HepG2 (cell line): ENCODE data around the gene ELFN1. TPM values are rescaled to one million over a fixed set of nuclear protein-coding genes. Genes with fewer than 3 reads are reported as not detected.

Source experiments
- ATAC-seq: fragments of 200-7000 bp; cut with Tn5 transposase; 3 replicates; pipeline ENCODE4 v1.9.1; 2020; ENCODE audit warnings: mild to moderate bottlenecking, moderate library complexity
- BruUV-seq: library from RNA; stranded (reverse); fragments of 400-500 nt; replicated peaks from 2 replicates; lab custom pipeline; 2021; lab: Mats Ljungman, UMichigan
- CTCF ChIA-PET: fragments of 300-600 bp; formaldehyde crosslinking; extraction: SDS; loops from one replicate; lab custom pipeline; 2021; ENCODE audit warnings: low total read pairs, inconsistent platforms, low intra/inter-chr PET ratio; lab: Yijun Ruan, JAX
- POLR2A ChIA-PET: fragments of 350-600 bp; sonication (Branson Sonifier 250); formaldehyde crosslinking; loops from one replicate; lab custom pipeline; 2020; ENCODE audit warnings: antibody characterized with exemption, inconsistent platforms; lab: Yijun Ruan, JAX
- DNase-seq: peaks from one replicate; pipeline ENCODE4 v3.0.0-alpha.2; 2015; ENCODE audit warnings: low spot score
- FAIRE-seq: peaks from 3 replicates; lab custom pipeline; 2011; peaks lifted over from hg19 to GRCh38; lab: Jason Lieb, UNC
- H2AFZ ChIP-seq: one replicate; pipeline ENCODE4 v1.6.1; 2011; ENCODE audit warnings: low read length, inconsistent platforms
- H3K27ac ChIP-seq: fragments of 300-600 bp; 3 replicates; pipeline ENCODE4 v1.8.0; 2011; ENCODE audit warnings: mixed run types, mild to moderate bottlenecking, mixed read lengths, low read length, inconsistent platforms; ENCODE audit not compliant: insufficient read depth; ENCODE audit errors: extremely low read length
- H3K27me3 ChIP-seq, 2 experiments: fragments of 200-600 bp in 1 of 2; 2 replicates in 1 of 2; 3 replicates in 1 of 2; pipeline versions ENCODE4 v1.6.0 to v1.8.0; 2011; ENCODE audit warnings: low read length in 2 of 2, mild to moderate bottlenecking in 2 of 2, moderate library complexity in 2 of 2, inconsistent platforms in 1 of 2; ENCODE audit not compliant: insufficient read depth in 2 of 2, control insufficient read depth in 1 of 2
- H3K36me3 ChIP-seq, 2 experiments: fragments of 200-600 bp in 1 of 2; replicated peaks in 1 of 2; 2 replicates in 1 of 2; 3 replicates in 1 of 2; pipeline versions ENCODE4 v1.5.1 to v1.8.0; 2011; ENCODE audit warnings: low read length in 2 of 2, inconsistent platforms in 1 of 2; ENCODE audit not compliant: insufficient read depth in 2 of 2, control insufficient read depth in 1 of 2
- H3K4me1 ChIP-seq: 2 replicates; pipeline ENCODE4 v1.5.1; 2012; ENCODE audit warnings: low read length, inconsistent platforms; ENCODE audit not compliant: insufficient read depth
- H3K4me2 ChIP-seq: 2 replicates; pipeline ENCODE4 v1.6.0; 2011; ENCODE audit warnings: low read depth, low read length, inconsistent platforms
- H3K4me3 ChIP-seq, 3 experiments: fragments of 200-600 bp in 1 of 3; sonication (generic), shearing (Covaris generic) in 1 of 3; replicated peaks in 1 of 3; 2 replicates each; pipeline ENCODE4 v1.5.1; 2011 to 2016; ENCODE audit warnings: low read length in 3 of 3, inconsistent platforms in 2 of 3, low read depth in 2 of 3, mild to moderate bottlenecking in 2 of 3, control low read depth in 1 of 3, mixed read lengths in 1 of 3; ENCODE audit not compliant: insufficient read depth in 1 of 3
- H3K79me2 ChIP-seq: one replicate; pipeline ENCODE4 v1.6.1; 2011; ENCODE audit warnings: low read length, inconsistent platforms; ENCODE audit not compliant: insufficient read depth
- H3K9ac ChIP-seq: 2 replicates; pipeline ENCODE4 v1.6.0; 2011; ENCODE audit warnings: mild to moderate bottlenecking, low read depth, low read length, inconsistent platforms; ENCODE audit not compliant: insufficient read depth
- H3K9me3 ChIP-seq: 2 replicates; pipeline ENCODE4 v1.5.1; 2012; ENCODE audit warnings: mild to moderate bottlenecking, low read length
- H4K20me1 ChIP-seq: 2 replicates; pipeline ENCODE4 v1.6.0; 2011; ENCODE audit warnings: inconsistent platforms, mild to moderate bottlenecking, low read length, moderate library complexity; ENCODE audit not compliant: insufficient read depth
- ADNP ChIP-seq: sonication (generic); formaldehyde crosslinking; IDR thresholded peaks from 2 replicates; pipeline ENCODE4 v1.4.0; 2020; ENCODE audit warnings: missing genetic modification reagents
- CBX2 ChIP-seq, 2 experiments: fragments of 200-600 bp in 1 of 2; sonication (generic); formaldehyde crosslinking in 1 of 2; IDR thresholded peaks; 2 replicates each; pipeline versions ENCODE4 v1.7.0 to v1.8.1; 2018 to 2022; ENCODE audit warnings: low read depth in 2 of 2, low read length in 1 of 2, mild to moderate bottlenecking in 1 of 2, missing genetic modification reagents in 1 of 2
- HOXA7 ChIP-seq: sonication (generic); formaldehyde crosslinking; IDR thresholded peaks from 2 replicates; pipeline ENCODE4 v1.8.1; 2022; ENCODE audit warnings: mild to moderate bottlenecking, missing genetic modification reagents, moderate library complexity
- HOXA9 ChIP-seq: sonication (generic); formaldehyde crosslinking; IDR thresholded peaks from 2 replicates; pipeline ENCODE4 v1.8.1; 2022; ENCODE audit warnings: missing genetic modification reagents, mild to moderate bottlenecking, moderate library complexity, borderline replicate concordance
- HOXD1 ChIP-seq: sonication (generic); formaldehyde crosslinking; IDR thresholded peaks from 2 replicates; pipeline ENCODE4 v1.5.0; 2020; ENCODE audit warnings: missing genetic modification reagents
- MEIS2 ChIP-seq: sonication (generic); formaldehyde crosslinking; IDR thresholded peaks from 2 replicates; pipeline ENCODE4 v1.9.0; 2021; ENCODE audit warnings: mild to moderate bottlenecking, missing genetic modification reagents
- MXD4 ChIP-seq: IDR thresholded peaks from 2 replicates; pipeline ENCODE4 v1.6.1; 2016; ENCODE audit warnings: mild to moderate bottlenecking, missing biosample characterization, missing genetic modification reagents
- NCOA2 ChIP-seq: sonication (generic); formaldehyde crosslinking; IDR thresholded peaks from 2 replicates; pipeline ENCODE4 v1.8.0; 2022; ENCODE audit warnings: inconsistent platforms
- NFYC ChIP-seq: IDR thresholded peaks from 2 replicates; pipeline ENCODE4 v1.6.1; 2016; ENCODE audit warnings: missing genetic modification reagents, missing compliant biosample characterization
- POLR2G ChIP-seq: fragments of 200-400 bp; formaldehyde crosslinking; IDR thresholded peaks from 2 replicates; pipeline ENCODE4 v1.6.1; 2018; ENCODE audit warnings: mild to moderate bottlenecking, low read depth, low read length, moderate library complexity
- RFX3 ChIP-seq: IDR thresholded peaks from 2 replicates; pipeline ENCODE4 v1.6.1; 2016; ENCODE audit warnings: missing biosample characterization, missing genetic modification reagents
- SIX4 ChIP-seq: sonication (generic); formaldehyde crosslinking; IDR thresholded peaks from 2 replicates; pipeline ENCODE4 v1.4.0; 2020; ENCODE audit warnings: missing genetic modification reagents
- TBL1XR1 ChIP-seq: fragments of 150-350 bp; IDR thresholded peaks from 2 replicates; pipeline ENCODE4 v1.6.1; 2014; ENCODE audit warnings: borderline replicate concordance, low read length; ENCODE audit not compliant: partially characterized antibody
- ZNF20 ChIP-seq: sonication (generic); formaldehyde crosslinking; IDR thresholded peaks from 2 replicates; pipeline ENCODE4 v1.4.0; 2020; ENCODE audit warnings: mild to moderate bottlenecking, moderate library complexity, missing genetic modification reagents
- ZNF234 ChIP-seq: sonication (generic); formaldehyde crosslinking; conservative IDR thresholded peaks from 2 replicates; pipeline ENCODE4 v1.5.1; 2020; ENCODE audit warnings: mild to moderate bottlenecking, missing genetic modification reagents
- ZNF282 ChIP-seq: fragments of 450-650 bp; IDR thresholded peaks from 2 replicates; pipeline ENCODE4 v1.6.1; 2018; ENCODE audit not compliant: partially characterized antibody
- ZNF446 ChIP-seq: sonication (generic); formaldehyde crosslinking; IDR thresholded peaks from 2 replicates; pipeline ENCODE4 v1.5.0; 2020; ENCODE audit warnings: mild to moderate bottlenecking, missing genetic modification reagents
- ZNF614 ChIP-seq: IDR thresholded peaks from 2 replicates; pipeline ENCODE4 v1.6.1; 2018; ENCODE audit warnings: missing biosample characterization, missing genetic modification reagents, inconsistent platforms, borderline replicate concordance
- WGBS: methylation state at CpG from one replicate; pipeline ENCODE4 v1.1.6; 2017; ENCODE audit warnings: low lambda C conversion rate; 5-methylcytosine and 5-hydroxymethylcytosine counted together
- in situ Hi-C: cut with HindIII; loops from 2 replicates; pipeline ENCODE4 v1.10.0; 2017; ENCODE audit warnings: low pct_unique_long_range_greater_than_20kb; ENCODE audit not compliant: extremely low pct_ligation_motif_present
- intact Hi-C: fragments of 100-400 bp; cut with micrococcal nuclease; formaldehyde crosslinking; loops from one replicate; pipeline ENCODE4 v1.10.0; 2022; ENCODE audit not compliant: unreplicated experiment
- polyA plus RNA-seq, 8 experiments: library from polyadenylated mRNA; depleted of rRNA in 3 of 8; stranded (reverse) in 7 of 8; unstranded in 1 of 8; fragments of >200 nt; fragmentation: Illumina TruSeq in 4 of 8; extraction: Trizol in 4 of 8; gene quantifications; 2 replicates each; pipeline versions ENCODE4 v1.2.1 to v1.2.3, GENCODE V29; 2011 to 2016; ENCODE audit warnings: low read depth in 4 of 8, missing spikeins in 1 of 8, mixed read lengths in 1 of 8; ENCODE audit not compliant: insufficient read depth in 1 of 8
- total RNA-seq, 5 experiments: library from RNA; depleted of rRNA; stranded (reverse); fragments of >200 nt; fragmentation: Illumina TruSeq; extraction: Trizol; gene quantifications; 2 replicates each; pipeline ENCODE4 v1.2.3, GENCODE V29; 2016; ENCODE audit warnings: low read depth in 1 of 5
- TF ChIP-seq, protein P1 (sequence below): sonication (generic); formaldehyde crosslinking; IDR thresholded peaks from 2 replicates; pipeline ENCODE4 v1.4.0; 2020; ENCODE audit warnings: missing genetic modification reagents
- TF ChIP-seq, protein P2 (sequence below): sonication (generic); formaldehyde crosslinking; IDR thresholded peaks from 2 replicates; pipeline ENCODE4 v1.4.0; 2020; ENCODE audit warnings: missing genetic modification reagents

Gene ELFN1
- total and polyA plus RNA-seq, 2 of the 13 experiments (the other 11 are each of a cell fraction or from before 2014, with no cell fraction given), result 0.13 to 0.18 TPM

DNA sequence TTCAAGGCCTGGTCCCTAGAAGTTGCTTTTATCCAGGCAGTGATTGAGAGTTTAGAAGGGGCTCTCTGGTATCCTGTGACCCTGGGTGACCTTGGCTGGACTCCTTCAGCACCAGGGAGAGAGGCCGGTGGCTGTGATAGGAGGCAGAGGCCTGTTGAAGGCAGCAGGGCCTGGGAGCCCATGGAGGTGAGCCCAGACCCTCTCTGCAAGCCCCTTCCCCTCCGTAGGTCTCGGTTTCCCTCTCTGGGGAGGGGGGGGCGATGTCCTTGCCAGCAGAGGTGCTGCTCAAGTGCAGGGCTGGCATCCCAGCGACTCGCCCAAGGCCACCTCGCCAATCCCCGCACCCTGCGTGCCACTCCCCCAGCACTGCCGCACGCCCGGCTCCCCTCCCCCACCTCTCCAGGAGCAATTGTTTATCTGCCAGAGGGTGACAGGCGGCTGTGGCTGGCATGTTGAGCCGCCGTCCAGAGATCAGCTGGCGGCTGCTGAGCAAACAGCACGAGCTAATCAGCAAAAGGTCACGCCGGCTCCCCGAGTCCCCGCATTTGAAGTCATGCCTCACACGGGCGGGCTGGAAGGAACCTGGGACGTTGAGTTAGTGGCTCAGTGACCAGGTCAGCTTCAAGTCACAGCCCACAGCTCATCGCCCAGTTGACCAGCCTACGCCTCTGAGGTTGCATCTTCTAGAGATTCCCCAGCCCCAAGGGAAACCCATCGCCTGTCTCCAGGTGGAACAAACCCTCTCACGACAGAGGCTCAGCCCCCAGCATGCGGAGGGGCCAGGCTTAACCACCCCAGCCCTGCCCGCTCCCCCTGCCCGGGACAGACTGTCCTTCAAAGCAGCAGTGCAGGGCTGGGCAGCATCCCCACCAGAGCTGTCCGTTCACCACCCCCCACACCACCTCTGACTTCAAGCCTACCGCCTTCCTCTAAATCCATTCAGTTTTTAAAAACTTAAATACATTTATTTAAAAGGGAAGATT is 43.7 kb downstream of the ELFN1 start:
- in situ Hi-C loops, result loop anchor here (5.0 kb wide), 1 partner anchor 46 kb away; no protein-coding TSS in a partner anchor
- BruUV-seq, result no TSS peak
- DNase-seq (peak; percentile 88), ATAC-seq (peak; percentile 84), FAIRE-seq (peak; percentile 73)
- Histone ChIP-seq H3K9ac (peak overlapping the region; percentile 53), H2AFZ (no peak overlapping the region), H3K4me1 (peaks cover 51% of the 10 kb centered on the region), H3K4me3 (peak overlapping the region in 2 of 3 experiments; percentile 12 to 61; a peak in 4 of 6 replicates), H3K36me3 (no peaks in the 10 kb centered on the region), H3K79me2 (no peaks in the 10 kb centered on the region), H3K27me3 (no peaks in the 10 kb centered on the region; a peak in 2 of 5 replicates), H3K9me3 (peaks cover 12% of the 10 kb centered on the region), H3K4me2 (peak overlapping the region; percentile 74), H3K27ac (peak overlapping the region; percentile 66), H4K20me1 (no peaks in the 10 kb centered on the region)
- POLR2A ChIA-PET, result no interaction called here
- WGBS, result 2% methylated on average over 19 of the region's 33 CpGs
- CTCF ChIA-PET, result no interaction called here
- intact Hi-C loops, result loop anchor here (2.0 kb wide), 1 partner anchor 49 kb away; no protein-coding TSS in a partner anchor
- TF ChIP-seq HOXA7 (CRISPR knock-in tag) (no peak), HOXD1 (peak; percentile 96), CBX2 (IDR thresholded peaks at IDR 0.05; ENCODE audit: low read depth, low read length) (no peak), CBX2 (CRISPR knock-in tag; IDR thresholded peaks at IDR 0.05; ENCODE audit: low read depth) (peak; percentile 89; the same call in 1 of the 2 replicates), TBL1XR1 (peak; percentile 85), NCOA2 (CRISPR knock-in tag) (peak; percentile 95), MEIS2 (CRISPR knock-in tag) (peak; percentile 98), POLR2G (no peak), MXD4 (CRISPR knock-in tag) (peak; percentile 49; the same call in 1 of the 2 replicates), NFYC (peak; percentile 45), ZNF282 (no peak), RFX3 (CRISPR knock-in tag) (no peak), ZNF446 (CRISPR knock-in tag) (peak; percentile 69; the same call in 1 of the 2 replicates), ZNF20 (CRISPR knock-in tag) (no peak), SIX4 (CRISPR knock-in tag) (no peak; the same call in none of the 2 replicates), ZNF614 (CRISPR knock-in tag) (peak; percentile 97), ADNP (CRISPR knock-in tag) (no peak; the same call in 1 of the 2 replicates), ZNF234 (CRISPR knock-in tag) (peak; percentile 88; the same call in 1 of the 2 replicates), HOXA9 (CRISPR knock-in tag) (peak; percentile 92)
- TF ChIP-seq, protein P1, sequence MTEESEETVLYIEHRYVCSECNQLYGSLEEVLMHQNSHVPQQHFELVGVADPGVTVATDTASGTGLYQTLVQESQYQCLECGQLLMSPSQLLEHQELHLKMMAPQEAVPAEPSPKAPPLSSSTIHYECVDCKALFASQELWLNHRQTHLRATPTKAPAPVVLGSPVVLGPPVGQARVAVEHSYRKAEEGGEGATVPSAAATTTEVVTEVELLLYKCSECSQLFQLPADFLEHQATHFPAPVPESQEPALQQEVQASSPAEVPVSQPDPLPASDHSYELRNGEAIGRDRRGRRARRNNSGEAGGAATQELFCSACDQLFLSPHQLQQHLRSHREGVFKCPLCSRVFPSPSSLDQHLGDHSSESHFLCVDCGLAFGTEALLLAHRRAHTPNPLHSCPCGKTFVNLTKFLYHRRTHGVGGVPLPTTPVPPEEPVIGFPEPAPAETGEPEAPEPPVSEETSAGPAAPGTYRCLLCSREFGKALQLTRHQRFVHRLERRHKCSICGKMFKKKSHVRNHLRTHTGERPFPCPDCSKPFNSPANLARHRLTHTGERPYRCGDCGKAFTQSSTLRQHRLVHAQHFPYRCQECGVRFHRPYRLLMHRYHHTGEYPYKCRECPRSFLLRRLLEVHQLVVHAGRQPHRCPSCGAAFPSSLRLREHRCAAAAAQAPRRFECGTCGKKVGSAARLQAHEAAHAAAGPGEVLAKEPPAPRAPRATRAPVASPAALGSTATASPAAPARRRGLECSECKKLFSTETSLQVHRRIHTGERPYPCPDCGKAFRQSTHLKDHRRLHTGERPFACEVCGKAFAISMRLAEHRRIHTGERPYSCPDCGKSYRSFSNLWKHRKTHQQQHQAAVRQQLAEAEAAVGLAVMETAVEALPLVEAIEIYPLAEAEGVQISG (CRISPR knock-in tag), result peak; percentile 90
- TF ChIP-seq, protein P2, sequence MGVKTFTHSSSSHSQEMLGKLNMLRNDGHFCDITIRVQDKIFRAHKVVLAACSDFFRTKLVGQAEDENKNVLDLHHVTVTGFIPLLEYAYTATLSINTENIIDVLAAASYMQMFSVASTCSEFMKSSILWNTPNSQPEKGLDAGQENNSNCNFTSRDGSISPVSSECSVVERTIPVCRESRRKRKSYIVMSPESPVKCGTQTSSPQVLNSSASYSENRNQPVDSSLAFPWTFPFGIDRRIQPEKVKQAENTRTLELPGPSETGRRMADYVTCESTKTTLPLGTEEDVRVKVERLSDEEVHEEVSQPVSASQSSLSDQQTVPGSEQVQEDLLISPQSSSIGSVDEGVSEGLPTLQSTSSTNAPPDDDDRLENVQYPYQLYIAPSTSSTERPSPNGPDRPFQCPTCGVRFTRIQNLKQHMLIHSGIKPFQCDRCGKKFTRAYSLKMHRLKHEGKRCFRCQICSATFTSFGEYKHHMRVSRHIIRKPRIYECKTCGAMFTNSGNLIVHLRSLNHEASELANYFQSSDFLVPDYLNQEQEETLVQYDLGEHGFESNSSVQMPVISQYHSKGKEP (CRISPR knock-in tag), result no peak
